Measurements from ENCODE around the gene ARFGAP1.

GRCh38 chr20:63268671-63269439 is 3.8 kb upstream of the ARFGAP1 start:
- TF ChIP-seq EP300 (IDR thresholded peaks at IDR 0.05; ENCODE audit: borderline replicate concordance in 1 of 2, low read depth in 2 of 2, low read length in 2 of 2), result no peak
- TF ChIP-seq POLR2AphosphoS5 (IDR thresholded peaks at IDR 0.05; ENCODE audit: low read depth, low read length), result no peak
- no peak for TF ChIP-seq ATF3 (IDR thresholded peaks at IDR 0.05; ENCODE audit: insufficient read depth, low read depth, low read length)
- no peak for TF ChIP-seq CTCF (IDR thresholded peaks at IDR 0.05; ENCODE audit: control extremely low read depth in 1 of 3, insufficient read depth in 1 of 3, low read depth in 1 of 3, low read length in 3 of 3)
- no peak for TF ChIP-seq RFX5 (IDR thresholded peaks at IDR 0.05; ENCODE audit: borderline replicate concordance, low read depth, low read length)
- TF ChIP-seq TAF1 (IDR thresholded peaks at IDR 0.05; ENCODE audit: low read depth, low read length), result no peak
- TF ChIP-seq HDAC6 (IDR thresholded peaks at IDR 0.05; ENCODE audit: low read depth, low read length), result no peak
- TF ChIP-seq SP2 (IDR thresholded peaks at IDR 0.05; ENCODE audit: low read length), result no peak
- no peak for TF ChIP-seq SP4 (IDR thresholded peaks at IDR 0.05; ENCODE audit: low read length)
- TF ChIP-seq RAD21 (IDR thresholded peaks at IDR 0.05 in 1 of 2, conservative IDR thresholded peaks at IDR 0.05 in 1 of 2; ENCODE audit: low read depth in 2 of 2, low read length in 2 of 2), result no peak
- TF ChIP-seq SP1 (IDR thresholded peaks at IDR 0.05; ENCODE audit: low read depth, low read length), result no peak
- no peak for TF ChIP-seq RNF2 (IDR thresholded peaks at IDR 0.05; ENCODE audit: borderline replicate concordance, low read depth, low read length, missing control alignments, poor library complexity, severe bottlenecking)
